Activated T-cell treated with anti-CD3 and anti-CD28 coated beads for 1 hour (primary cell): Measurements from ENCODE around the gene VAMP4.
A peak's percentile ranks its signal among the peaks of the same experiment; 100 is the strongest.
"Not testable (repeated sequence)": the region's sequence is repeated elsewhere in the genome, so short reads cannot be mapped to it uniquely, and the experiment has no call there.

Experiments used
- DNase-seq: peaks from one replicate; pipeline ENCODE4 v3.0.0-alpha.2; 2020; ENCODE audit warnings: low read depth

Gene VAMP4

DNA sequence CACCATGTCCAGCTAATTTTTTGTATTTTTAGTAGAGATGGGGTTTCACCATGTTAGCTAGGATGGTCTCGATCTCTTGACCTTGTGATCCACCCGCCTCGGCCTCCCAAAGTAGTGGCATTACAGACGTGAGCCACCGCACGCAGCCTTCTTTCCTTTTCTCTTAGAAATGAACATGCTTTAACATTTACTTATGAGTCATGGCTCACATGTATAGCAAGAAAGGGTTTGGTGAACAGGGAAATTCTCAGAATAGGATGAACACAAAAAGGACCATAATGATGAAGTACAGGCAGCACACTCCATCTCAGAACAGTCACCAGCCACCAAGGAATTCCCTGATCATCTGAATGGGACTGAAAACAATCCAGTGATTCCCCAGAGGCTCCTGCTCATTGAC, 9.4 kb upstream of the VAMP4 start:
- no peak for DNase-seq

GRCh38 chr1:171748651-171749050, 6.8 kb upstream of the VAMP4 start:
- no peak for DNase-seq

DNA sequence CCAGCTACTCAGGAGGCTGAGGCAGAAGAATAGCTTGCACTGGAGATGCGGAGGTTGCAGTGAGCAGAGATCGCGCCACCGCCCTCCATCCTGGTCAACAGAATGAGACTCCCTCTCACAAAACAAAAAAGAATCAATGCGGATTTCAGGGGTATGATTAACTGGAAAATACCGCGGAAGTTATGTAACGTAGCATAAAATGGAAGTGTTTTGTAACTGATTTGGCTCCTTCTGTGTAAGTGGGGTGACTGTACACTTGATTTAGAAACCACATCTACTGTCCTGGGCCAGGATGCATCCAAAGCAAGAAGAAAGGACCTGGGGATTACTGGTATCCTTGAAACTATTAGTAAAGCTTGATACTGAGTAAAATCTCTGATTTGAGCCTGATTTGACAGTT, 3.1 kb upstream of the VAMP4 start:
- no peak for DNase-seq

- no peak for DNase-seq
Observed at GRCh38 chr1:171743081-171743870, 1.4 kb upstream of the VAMP4 start.

GRCh38 chr1:171742577-171742922, 685 bp upstream of the VAMP4 start:
- DNase-seq, result peak; percentile 16

- peak; percentile 23 for DNase-seq
Observed at GRCh38 chr1:171740987-171741871, 636 bp downstream of the VAMP4 start.

- no peak for DNase-seq
Observed at GRCh38 chr1:171740356-171740863, 1.5 kb downstream of the VAMP4 start.

- no peak for DNase-seq
Observed at GRCh38 chr1:171739656-171740055, 2.2 kb downstream of the VAMP4 start.

DNA sequence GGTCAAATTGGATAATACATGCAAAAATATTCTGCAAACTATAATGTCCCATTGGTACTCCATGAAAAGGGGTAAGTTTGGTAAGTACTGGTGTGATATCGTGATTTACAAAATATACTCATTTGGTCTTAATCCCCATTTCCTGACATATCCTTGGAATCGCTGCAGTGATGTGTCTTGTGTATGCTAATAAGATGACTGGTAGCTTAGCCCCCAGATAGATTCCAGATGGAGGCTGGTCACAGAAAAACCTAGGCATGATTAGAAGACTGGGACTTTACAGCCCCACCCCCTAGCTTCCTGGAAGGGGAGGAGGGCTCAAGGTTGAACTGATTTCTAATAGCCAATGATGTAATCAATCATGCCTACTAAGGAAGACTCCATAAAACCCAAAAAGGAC, 3.0 kb downstream of the VAMP4 start:
- DNase-seq, result no peak

GRCh38 chr1:171736196-171736595, 5.7 kb downstream of the VAMP4 start:
- no peak for DNase-seq

- DNase-seq, result no peak
Observed at GRCh38 chr1:171730052-171730451, 11.8 kb downstream of the VAMP4 start.

GRCh38 chr1:171727778-171728177, 14.1 kb downstream of the VAMP4 start:
- no peak for DNase-seq

- DNase-seq, result not testable (repeated sequence)
Observed at GRCh38 chr1:171723180-171723579, 18.7 kb downstream of the VAMP4 start.

GRCh38 chr1:171718848-171719247, 23.0 kb downstream of the VAMP4 start:
- DNase-seq, result no peak

- no peak for DNase-seq
Observed at GRCh38 chr1:171718216-171718615, 23.6 kb downstream of the VAMP4 start.

GRCh38 chr1:171717062-171717718, 24.7 kb downstream of the VAMP4 start:
- DNase-seq, result no peak

DNA sequence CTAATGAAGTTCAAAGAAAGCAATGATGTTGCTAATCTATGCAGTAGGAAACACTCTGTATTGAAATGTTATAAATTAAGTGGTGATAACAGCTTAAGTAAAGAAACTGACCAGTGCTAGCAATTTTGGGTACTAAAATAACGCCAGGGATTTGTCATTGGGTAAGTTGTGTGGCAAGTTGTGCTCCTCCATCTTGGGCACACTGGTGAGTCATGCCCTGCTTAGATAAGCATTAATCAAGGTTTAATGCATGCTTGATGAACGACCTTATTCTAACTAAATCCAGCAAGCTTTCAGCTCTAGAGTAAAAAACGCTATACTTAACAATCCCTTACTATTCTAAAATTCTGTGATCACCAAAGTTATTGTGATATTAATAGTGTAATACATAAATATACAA, 25.2 kb downstream of the VAMP4 start:
- DNase-seq, result no peak

- no peak for DNase-seq
Observed at GRCh38 chr1:171715813-171716251, 26.0 kb downstream of the VAMP4 start.

DNA sequence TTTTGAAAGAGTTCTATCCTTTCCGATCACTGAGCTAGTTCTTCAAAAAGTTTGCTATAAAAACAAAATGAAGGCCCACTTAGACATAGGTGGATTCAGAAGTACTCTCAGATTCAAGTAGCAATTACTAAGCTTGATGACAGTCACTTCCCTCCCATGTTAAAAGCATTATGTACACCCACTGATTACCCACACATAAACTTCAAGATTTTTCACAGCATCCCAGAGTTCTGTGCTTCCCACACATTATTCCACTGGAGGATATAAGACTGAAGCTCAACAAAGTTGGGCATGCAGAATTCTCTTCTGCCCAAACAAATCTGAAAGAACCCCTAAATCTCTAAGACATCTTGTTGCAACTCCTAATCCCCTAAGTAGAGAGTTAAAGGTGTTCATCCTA, 29.5 kb downstream of the VAMP4 start:
- no peak for DNase-seq

GRCh38 chr1:171711643-171712042, 30.2 kb downstream of the VAMP4 start:
- no peak for DNase-seq

GRCh38 chr1:171707583-171707982, 34.3 kb downstream of the VAMP4 start:
- DNase-seq, result no peak

DNA sequence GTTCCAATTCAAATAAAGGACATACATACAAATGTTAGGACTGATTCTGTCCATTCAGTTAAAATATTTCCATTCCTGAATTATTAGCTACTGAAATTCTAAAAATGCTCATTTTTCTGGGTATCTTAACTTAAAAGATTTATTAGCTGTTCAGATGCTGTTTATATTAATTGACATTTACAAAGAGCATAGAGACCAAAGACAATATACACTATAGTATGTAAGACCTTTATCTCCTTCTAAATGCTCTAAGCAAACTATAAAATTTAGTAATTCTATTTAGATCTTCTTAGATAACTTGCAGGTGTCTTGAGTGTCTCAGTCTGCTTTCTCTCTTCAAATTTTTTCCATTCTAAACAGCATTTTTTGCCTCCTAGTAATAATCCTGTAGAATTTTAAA, 39.3 kb downstream of the VAMP4 start:
- DNase-seq, result no peak

DNA sequence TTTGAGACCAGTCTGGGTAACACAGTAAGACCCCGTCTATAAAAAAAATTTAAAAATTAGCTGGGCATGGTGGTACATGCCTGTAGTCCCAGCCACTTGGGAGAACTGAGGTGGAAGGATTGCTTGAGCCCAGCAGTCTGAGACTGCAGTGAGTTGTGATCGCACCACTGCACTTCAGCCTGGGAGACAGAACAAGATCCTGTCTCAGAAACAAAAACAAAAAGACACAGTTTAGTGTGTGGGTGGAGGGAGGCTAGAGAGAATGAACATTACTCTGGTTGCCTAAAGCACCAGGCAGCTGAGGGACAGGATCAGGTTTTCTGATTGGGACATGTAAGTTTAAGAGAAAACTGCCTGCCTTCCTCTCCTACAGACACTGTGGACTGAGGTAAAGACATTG, 42.3 kb downstream of the VAMP4 start:
- no peak for DNase-seq
